Naive B cell (primary cell): ENCODE results near the gene CA7. TPM values are rescaled to one million over a fixed set of nuclear protein-coding genes. Genes with fewer than 3 reads are reported as not detected.

Experiments used
- ATAC-seq, 2 donors: fragments of 150-1000 bp; cut with Tn5 transposase; 2 replicates each; pipeline ENCODE4 v1.10.0; 2021; ENCODE audit warnings: low read depth in 2 of 2, mild to moderate bottlenecking in 2 of 2, moderate library complexity in 2 of 2
- DNase-seq: peaks from one replicate; pipeline ENCODE4 v3.0.0; 2022
- H3K27ac Mint-ChIP-seq, 6 donors: one replicate each; pipeline ENCODE4 v1.8.0; 2020 to 2022; ENCODE audit warnings: mild to moderate bottlenecking in 6 of 6, mixed read lengths in 6 of 6, moderate library complexity in 5 of 6, inconsistent platforms in 2 of 6
- H3K27me3 Mint-ChIP-seq, 3 donors: one replicate each; pipeline ENCODE4 v1.8.0; 2021 to 2022; ENCODE audit warnings: mixed read lengths in 3 of 3, mild to moderate bottlenecking in 1 of 3
- H3K36me3 Mint-ChIP-seq, 2 donors: one replicate each; pipeline ENCODE4 v1.8.0; 2020 to 2022; ENCODE audit warnings: mixed read lengths in 2 of 2, inconsistent platforms in 1 of 2, mild to moderate bottlenecking in 1 of 2
- H3K4me1 Mint-ChIP-seq, 3 donors: one replicate each; pipeline ENCODE4 v1.8.0; 2020 to 2022; ENCODE audit warnings: mixed read lengths in 3 of 3, inconsistent platforms in 1 of 3, mild to moderate bottlenecking in 1 of 3, moderate library complexity in 1 of 3
- H3K4me3 Mint-ChIP-seq, 8 donors: one replicate each; pipeline ENCODE4 v1.8.0; 2020 to 2022; ENCODE audit warnings: mild to moderate bottlenecking in 8 of 8, mixed read lengths in 8 of 8, moderate library complexity in 8 of 8, inconsistent platforms in 2 of 8
- H3K9me3 Mint-ChIP-seq, 7 donors: one replicate each; pipeline ENCODE4 v1.8.0; 2020 to 2022; ENCODE audit warnings: mixed read lengths in 7 of 7, mild to moderate bottlenecking in 5 of 7, inconsistent platforms in 2 of 7, moderate library complexity in 1 of 7
- polyA plus RNA-seq, 6 donors: library from polyadenylated mRNA; unstranded; fragments of 300-500 nt; fragmentation: Illumina TruSeq; gene quantifications; one replicate each; pipeline ENCODE4 v1.2.3, GENCODE V29; 2021; ENCODE audit warnings: low read depth in 6 of 6

Gene CA7
- polyA plus RNA-seq, 6 donors from 2014 or later, result not detected

DNA sequence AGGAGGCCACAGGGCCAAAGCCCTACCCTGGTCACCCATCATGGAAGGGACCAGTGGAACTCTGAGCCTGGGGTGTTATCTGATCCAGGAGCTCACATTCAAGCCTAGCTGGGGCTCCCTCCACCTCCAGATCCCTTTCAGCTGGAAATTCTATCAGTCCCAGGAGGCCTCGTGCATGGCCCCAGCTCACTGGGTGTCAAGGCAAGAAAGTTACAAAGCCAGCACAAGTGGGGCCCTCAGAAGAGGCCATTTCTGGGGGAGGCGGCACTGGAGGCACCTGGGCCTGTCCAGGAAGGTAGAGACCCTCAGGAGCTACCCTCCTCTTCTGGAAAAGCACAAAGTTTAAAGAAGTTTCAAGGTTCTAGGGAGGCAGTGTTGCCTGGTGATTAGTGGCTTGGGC, 4.8 kb downstream of the CA7 start:
- Mint-ChIP-seq H3K4me3 (no peak overlapping the region), H3K27ac (no peak overlapping the region), H3K9me3 (no peaks in the 10 kb centered on the region), H3K36me3 (peaks cover 0 to 3% of the 10 kb centered on the region in 2 donors), H3K27me3 (peaks cover 14 to 66% (median 57%) of the 10 kb centered on the region in 3 donors), H3K4me1 (peaks cover 8 to 12% (median 8%) of the 10 kb centered on the region in 3 donors)
- no peak for ATAC-seq
- DNase-seq, result no peak

DNA sequence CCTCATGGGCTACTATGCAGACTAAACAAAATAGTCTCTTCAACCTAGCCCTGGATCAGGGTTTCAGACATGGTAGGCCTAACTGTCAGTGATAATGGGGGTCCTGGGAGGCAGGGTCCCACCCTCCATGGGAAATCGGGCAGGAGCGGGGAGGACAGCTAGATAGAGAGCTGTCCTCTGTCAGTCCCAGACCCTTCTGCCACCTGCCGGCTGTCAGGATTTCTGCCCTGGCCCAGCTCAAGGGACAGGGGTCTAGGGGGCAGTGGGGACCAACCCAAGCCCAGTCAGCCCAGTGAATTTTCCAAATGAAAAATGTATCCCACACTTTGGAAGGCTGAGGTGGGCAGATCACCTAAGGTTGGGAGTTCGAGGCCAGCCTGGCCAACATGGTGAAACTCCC, 5.3 kb downstream of the CA7 start:
- ATAC-seq (no peak), DNase-seq (no peak)
- peaks cover 7 to 11% (median 8%) of the 10 kb centered on the region in 3 donors for H3K4me1 Mint-ChIP-seq
- peaks cover 14 to 64% (median 59%) of the 10 kb centered on the region in 3 donors for H3K27me3 Mint-ChIP-seq
- H3K9me3 Mint-ChIP-seq, result no peaks in the 10 kb centered on the region
- H3K27ac Mint-ChIP-seq, result no peak overlapping the region
- H3K36me3 Mint-ChIP-seq, result no peaks in the 10 kb centered on the region
- H3K4me3 Mint-ChIP-seq, result no peak overlapping the region

DNA sequence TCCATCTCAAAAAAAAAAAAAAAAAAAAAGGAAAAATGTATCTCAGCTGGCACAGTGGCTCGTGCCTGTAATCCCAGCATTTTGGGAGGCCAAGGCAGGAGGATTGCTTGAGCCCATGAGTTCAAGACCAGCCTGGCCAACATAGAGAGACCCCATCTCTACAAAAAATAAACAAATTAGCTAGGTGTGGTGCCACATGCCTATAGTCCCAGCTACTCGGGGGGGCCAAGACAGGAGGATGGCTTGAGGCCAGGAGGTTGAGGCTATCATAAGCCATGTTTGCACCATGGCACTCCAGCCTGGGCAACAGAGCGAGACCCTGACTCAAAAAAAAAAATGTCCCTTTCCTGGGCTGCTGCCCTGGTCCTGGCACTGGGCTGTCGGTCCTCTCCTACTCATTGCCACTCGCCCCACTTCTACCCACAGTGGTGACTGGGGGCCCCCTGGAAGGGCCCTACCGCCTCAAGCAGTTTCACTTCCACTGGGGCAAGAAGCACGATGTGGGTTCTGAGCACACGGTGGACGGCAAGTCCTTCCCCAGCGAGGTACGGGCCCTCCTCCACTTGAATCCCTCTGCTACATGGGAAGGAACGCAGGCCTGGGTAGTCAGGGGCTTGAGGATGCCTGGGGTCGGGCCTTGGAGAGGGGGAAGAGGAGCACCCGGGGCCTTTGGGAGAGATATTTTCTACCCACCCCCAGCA, 6.1 kb downstream of the CA7 start:
- ATAC-seq (no peak), DNase-seq (no peak)
- Mint-ChIP-seq H3K36me3 (no peaks in the 10 kb centered on the region), H3K4me3 (no peak overlapping the region), H3K27me3 (peaks cover 10 to 59% (median 52%) of the 10 kb centered on the region in 3 donors), H3K27ac (no peak overlapping the region), H3K4me1 (peaks cover 3 to 4% (median 4%) of the 10 kb centered on the region in 3 donors), H3K9me3 (no peaks in the 10 kb centered on the region)

DNA sequence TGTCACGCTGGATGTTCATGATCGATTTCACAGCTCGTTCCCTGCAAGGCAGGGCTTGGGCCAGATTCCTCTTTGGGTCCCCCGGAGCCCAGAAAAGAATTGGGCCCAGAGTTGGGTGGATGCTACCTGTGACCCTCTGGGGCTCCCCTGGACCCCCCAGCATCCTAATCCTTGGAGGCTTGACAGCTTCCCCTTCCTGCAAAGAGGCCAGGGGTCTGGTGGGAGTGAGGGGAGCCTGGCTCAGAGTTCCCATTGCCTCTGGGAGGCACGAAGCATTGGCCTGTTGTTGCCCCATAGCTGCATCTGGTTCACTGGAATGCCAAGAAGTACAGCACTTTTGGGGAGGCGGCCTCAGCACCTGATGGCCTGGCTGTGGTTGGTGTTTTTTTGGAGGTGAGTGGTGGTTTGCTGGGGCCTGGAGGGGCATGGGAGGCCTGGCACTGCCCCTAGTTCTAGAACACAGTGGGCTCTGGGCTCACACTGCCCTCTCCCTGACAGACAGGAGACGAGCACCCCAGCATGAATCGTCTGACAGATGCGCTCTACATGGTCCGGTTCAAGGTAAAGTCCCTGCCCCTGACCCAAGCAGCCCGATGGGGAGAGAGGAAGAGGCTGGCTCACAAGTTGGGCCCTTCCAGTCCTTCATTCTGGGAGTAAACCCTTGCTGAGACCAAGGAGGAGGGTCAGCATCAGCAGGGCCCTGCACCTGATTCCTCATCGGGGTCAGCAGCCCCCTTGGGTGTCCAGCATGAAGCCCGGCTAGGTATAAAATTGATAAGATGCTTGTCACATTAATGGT, 7.2 kb downstream of the CA7 start:
- ATAC-seq (no peak), DNase-seq (no peak)
- peaks cover 0 to 4% (median 0%) of the 10 kb centered on the region in 3 donors for H3K4me1 Mint-ChIP-seq
- H3K27ac Mint-ChIP-seq, result no peak overlapping the region
- H3K36me3 Mint-ChIP-seq, result no peaks in the 10 kb centered on the region
- no peaks in the 10 kb centered on the region for H3K9me3 Mint-ChIP-seq
- peaks cover 1 to 48% (median 41%) of the 10 kb centered on the region in 3 donors for H3K27me3 Mint-ChIP-seq
- H3K4me3 Mint-ChIP-seq, result no peak overlapping the region

DNA sequence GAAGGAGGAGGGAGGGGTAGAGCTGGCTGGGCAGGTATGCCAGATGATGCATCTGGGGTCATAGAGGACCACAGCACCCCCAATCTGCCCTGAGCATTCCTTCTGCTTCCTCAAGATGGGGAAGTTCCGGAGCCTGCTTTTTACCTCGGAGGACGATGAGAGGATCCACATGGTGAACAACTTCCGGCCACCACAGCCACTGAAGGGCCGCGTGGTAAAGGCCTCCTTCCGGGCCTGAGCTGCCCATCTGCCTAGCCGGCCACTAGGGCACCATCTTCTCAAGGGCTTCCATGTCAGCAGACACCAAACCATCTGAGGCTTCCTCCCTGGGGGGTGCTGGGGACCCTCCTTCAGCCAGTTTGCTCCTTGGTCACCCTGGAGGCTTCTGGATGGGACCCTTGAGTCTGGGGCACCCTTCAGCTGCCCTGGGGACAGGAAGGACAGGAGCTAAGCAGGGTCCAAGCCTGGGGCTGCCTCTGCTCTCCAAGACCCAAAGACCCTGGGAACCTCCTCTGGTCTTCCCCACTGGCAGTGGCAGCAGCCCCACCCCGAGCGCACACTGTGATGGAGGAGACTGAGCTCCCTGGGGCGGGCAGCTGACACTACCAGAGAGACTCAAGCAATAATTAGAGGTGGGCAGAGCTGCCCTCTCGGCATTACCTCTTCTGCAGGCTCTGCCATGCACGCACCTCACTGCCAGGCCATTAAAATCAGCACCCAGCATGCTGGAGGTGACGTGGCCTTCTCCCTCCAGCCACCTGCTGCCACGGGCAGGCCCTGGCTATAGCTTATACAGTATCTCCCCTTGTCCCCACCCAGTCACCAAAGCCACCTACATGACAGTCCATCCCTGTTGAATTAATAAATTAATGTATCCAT, 9.3 kb downstream of the CA7 start:
- Mint-ChIP-seq H3K9me3 (no peaks in the 10 kb centered on the region), H3K27ac (no peak overlapping the region), H3K4me3 (no peak overlapping the region), H3K4me1 (peaks cover 0 to 4% (median 0%) of the 10 kb centered on the region in 3 donors), H3K36me3 (no peaks in the 10 kb centered on the region), H3K27me3 (peaks cover 0 to 28% (median 24%) of the 10 kb centered on the region in 3 donors)
- ATAC-seq (no peak), DNase-seq (no peak)

DNA sequence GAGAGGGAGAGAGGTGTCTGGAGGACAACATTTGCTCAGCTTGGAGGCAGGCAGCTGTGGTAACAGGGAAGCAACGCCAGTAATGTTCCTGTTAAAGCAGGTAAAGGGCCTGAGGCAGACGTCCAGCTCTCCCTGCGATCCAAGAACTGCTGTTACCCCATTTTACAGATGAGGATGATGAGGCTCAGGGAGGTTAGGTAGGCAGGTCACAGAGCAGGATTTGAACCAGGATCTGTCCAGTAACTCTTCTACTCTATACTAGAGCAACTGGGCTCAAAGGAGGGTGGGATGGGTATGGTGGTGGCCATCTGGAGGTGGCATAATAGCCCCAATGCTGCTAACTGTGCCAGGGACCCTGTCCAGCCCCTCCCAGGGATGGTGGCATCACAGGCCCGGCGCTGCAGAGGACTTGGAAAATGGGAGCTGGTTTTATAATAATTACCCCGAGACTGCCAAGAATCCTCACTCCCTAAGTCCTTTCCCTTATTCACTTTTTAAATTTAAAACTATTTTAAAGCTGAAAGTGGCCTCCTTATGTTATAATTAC, 12.0 kb downstream of the CA7 start:
- Mint-ChIP-seq H3K4me3 (no peak overlapping the region), H3K27ac (peak overlapping the region in 1 of 6 donors; percentile 66), H3K4me1 (no peaks in the 10 kb centered on the region), H3K27me3 (peaks cover 3 to 16% (median 14%) of the 10 kb centered on the region in 3 donors), H3K36me3 (no peaks in the 10 kb centered on the region), H3K9me3 (no peaks in the 10 kb centered on the region)
- no peak for DNase-seq
- no peak for ATAC-seq

DNA sequence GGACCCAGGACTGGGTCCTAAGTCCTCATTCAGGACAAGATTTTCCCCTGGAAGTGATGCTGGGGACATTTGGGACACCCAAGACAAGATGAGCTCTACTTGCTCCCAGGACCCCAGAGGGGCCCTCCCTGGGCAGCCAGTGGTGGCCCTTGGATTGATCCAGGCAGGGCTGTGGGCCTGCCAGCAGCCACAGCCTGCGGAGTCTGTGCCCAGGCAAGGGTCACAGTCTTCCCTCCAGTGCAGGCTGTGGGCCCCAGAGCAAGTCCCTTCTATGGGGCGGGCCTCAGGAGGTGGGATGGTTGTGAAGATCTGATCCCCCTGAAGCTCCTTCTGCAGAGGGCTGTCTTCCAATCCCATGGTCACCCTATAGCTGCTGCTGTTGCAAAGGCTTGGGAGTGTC, 12.6 kb downstream of the CA7 start:
- peaks cover 3 to 15% (median 9%) of the 10 kb centered on the region in 3 donors for H3K27me3 Mint-ChIP-seq
- ATAC-seq, result no peak
- peak overlapping the region in 1 of 6 donors; percentile 87 for H3K27ac Mint-ChIP-seq
- no peak overlapping the region for H3K4me3 Mint-ChIP-seq
- no peaks in the 10 kb centered on the region for H3K36me3 Mint-ChIP-seq
- H3K9me3 Mint-ChIP-seq, result no peaks in the 10 kb centered on the region
- no peaks in the 10 kb centered on the region for H3K4me1 Mint-ChIP-seq
- no peak for DNase-seq

DNA sequence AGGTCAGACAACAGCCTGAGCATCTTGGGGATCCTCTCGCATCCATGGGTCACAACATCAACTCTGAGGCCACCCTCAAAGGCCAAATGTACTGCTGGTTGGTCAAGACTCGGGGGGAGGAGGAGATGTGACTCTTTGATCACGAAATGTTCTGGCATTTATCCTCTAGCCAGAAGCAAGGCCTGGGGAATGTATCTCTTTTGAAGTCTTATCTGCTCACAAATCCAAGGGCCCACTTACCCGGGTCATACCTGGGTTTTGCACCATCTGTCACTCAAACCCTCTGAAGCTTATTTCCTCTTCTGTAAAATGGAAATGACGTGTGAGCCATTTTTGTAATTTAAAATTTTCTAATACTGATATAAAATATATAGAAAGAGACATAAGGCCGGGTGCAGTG, 13.2 kb downstream of the CA7 start:
- H3K36me3 Mint-ChIP-seq, result no peaks in the 10 kb centered on the region
- no peak overlapping the region for H3K4me3 Mint-ChIP-seq
- no peak overlapping the region for H3K27ac Mint-ChIP-seq
- ATAC-seq, result no peak
- peaks cover 3 to 10% (median 9%) of the 10 kb centered on the region in 3 donors for H3K27me3 Mint-ChIP-seq
- no peaks in the 10 kb centered on the region for H3K4me1 Mint-ChIP-seq
- no peak for DNase-seq
- H3K9me3 Mint-ChIP-seq, result no peaks in the 10 kb centered on the region

DNA sequence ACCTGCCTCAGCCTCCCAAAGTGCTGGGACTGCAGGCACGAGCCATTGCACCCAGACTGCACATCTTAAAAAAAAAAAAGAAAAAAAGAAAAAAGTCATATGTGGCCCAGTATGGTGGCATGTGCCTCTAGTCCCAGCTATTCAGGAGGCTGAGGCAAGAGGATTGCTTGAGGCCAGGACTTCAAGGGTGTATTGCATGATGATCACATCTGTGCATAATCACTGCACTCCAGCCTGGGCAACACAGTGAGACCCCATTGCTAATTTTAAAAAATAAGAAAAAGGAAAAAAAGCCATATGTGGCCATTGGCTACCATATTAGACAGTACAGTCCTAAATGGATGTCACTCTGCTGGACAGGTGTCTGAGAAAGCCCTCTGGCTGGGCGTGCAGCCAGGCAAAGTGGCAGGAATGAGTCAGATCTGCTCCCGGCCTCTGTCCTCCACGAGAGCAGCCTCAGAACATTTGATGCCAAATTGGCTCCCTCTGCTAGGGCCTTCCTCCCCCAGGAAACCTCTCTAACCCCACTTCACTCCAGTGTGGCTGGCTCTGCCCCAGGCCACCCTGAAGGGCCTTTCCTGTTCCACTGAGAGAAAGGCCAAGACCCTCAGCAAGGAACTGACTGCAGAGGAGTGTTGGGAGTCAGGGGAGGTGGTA, 14.7 kb downstream of the CA7 start:
- no peak overlapping the region for H3K4me3 Mint-ChIP-seq
- no peaks in the 10 kb centered on the region for H3K4me1 Mint-ChIP-seq
- H3K27me3 Mint-ChIP-seq, result peaks cover 3 to 7% (median 5%) of the 10 kb centered on the region in 3 donors
- H3K36me3 Mint-ChIP-seq, result no peaks in the 10 kb centered on the region
- ATAC-seq (no peak), DNase-seq (no peak)
- H3K9me3 Mint-ChIP-seq, result no peaks in the 10 kb centered on the region
- H3K27ac Mint-ChIP-seq, result no peak overlapping the region

DNA sequence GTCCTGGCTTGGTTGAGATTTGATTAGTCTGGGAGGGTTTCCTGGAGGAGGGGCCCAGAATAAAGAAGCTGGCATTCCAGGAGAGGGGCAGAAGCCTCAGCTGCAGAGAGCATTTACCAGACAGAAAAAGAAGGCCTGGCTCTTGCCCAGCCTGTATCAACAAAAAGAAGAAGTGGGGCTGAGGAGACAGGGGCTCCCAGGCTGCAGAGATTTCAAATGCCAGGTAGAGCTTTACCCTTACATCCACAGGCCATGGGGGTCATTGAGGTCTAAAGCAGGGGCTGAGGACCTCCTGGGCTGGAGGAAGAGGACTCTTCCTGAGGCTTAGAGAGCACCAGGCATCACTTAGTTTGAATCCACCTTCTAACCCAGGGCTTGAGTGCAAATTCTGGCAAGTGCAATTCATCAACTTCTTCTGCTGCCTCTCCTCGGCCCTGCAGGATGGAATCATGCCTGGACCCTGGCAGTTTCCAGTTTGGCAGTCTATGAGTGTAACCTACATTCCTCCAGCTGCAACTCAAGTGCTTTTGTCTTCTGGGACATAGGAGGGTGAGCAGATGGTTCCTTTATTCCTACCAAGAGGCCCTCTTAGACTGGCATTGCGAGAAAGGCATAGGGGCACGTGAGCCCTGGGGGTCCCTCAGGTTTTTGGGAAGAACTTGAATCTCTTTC, 15.3 kb downstream of the CA7 start:
- H3K4me3 Mint-ChIP-seq, result no peak overlapping the region
- no peak overlapping the region for H3K27ac Mint-ChIP-seq
- H3K9me3 Mint-ChIP-seq, result no peaks in the 10 kb centered on the region
- H3K27me3 Mint-ChIP-seq, result peaks cover 0 to 5% (median 3%) of the 10 kb centered on the region in 3 donors
- no peaks in the 10 kb centered on the region for H3K4me1 Mint-ChIP-seq
- H3K36me3 Mint-ChIP-seq, result no peaks in the 10 kb centered on the region
- no peak for DNase-seq
- no peak for ATAC-seq

DNA sequence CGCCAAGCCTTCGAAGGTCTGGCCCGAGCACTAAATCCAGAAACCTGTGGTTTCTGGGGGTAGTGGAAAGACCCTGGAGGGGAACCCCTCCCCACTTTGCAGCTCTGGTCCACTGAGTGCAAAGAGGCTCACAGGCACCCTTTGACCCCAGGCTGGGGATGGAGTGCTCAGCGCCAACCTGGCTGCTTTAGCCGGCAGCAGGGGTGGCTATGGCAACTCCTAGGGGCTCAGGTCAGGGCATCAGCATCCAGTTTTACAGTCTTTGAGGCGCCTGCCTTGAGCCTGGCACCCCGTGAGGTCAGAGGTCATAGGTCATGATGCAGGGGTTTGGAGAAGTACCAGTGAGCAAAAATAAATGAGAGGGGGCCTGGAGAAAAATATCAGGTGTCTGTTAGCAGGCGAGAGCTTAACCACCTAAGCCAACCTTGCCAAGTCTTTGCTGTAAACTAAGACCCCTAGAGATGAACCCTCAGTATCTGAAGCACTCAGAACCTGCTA, 17.9 kb downstream of the CA7 start:
- Mint-ChIP-seq H3K9me3 (no peaks in the 10 kb centered on the region), H3K27ac (no peak overlapping the region), H3K4me1 (no peaks in the 10 kb centered on the region), H3K4me3 (no peak overlapping the region), H3K27me3 (peaks cover 0 to 10% (median 3%) of the 10 kb centered on the region in 3 donors), H3K36me3 (no peaks in the 10 kb centered on the region)
- ATAC-seq (no peak), DNase-seq (no peak)

DNA sequence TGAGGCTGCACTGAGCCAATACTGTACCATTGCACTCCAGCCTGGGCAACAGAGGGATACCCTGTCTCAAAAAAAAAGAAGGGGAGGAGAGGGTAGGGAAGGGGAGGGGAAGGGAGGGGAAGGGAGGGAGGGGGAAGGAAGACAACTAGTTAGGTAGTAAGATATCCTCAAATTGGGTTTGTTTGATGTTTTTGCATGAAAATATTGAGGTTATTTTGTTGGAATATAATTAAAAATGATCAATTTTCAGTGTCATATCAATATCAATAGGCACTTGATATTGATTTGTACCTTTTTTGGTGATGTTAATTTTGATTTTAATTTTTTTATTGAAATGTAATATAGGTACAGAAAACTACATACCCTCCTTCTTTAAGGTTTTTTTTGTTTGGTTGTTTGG, 19.5 kb downstream of the CA7 start:
- DNase-seq, result no peak
- no peak for ATAC-seq
- Mint-ChIP-seq H3K27me3 (peaks cover 8 to 17% (median 8%) of the 10 kb centered on the region in 3 donors), H3K4me1 (peaks cover 2 to 6% (median 4%) of the 10 kb centered on the region in 3 donors), H3K36me3 (no peaks in the 10 kb centered on the region), H3K4me3 (no peak overlapping the region), H3K27ac (no peak overlapping the region), H3K9me3 (no peaks in the 10 kb centered on the region)
